ENCODE results near the gene P3H3. TPM values are rescaled to one million over a fixed set of nuclear protein-coding genes. Genes with fewer than 3 reads are reported as not detected.
A peak's percentile ranks its signal among the peaks of the same experiment; 100 is the strongest.

The P3H3 gene
- total and polyA plus RNA-seq, 9 of the 15 experiments (the other 6 are each of a cell fraction or from before 2014, with no cell fraction given) = 0.03 to 15.0 (median 4.8) TPM

GRCh38 chr12:6817662-6818157 lies 10.5 kb upstream of the P3H3 start:
- Histone ChIP-seq H4K20me1 (replicated peaks; ENCODE audit: control insufficient read depth, insufficient read depth, low read length) (no peaks in the 10 kb centered on the region), H2AFZ (ENCODE audit: low read depth, low read length) (no peak overlapping the region), H3K36me3 (ENCODE audit: control insufficient read depth, insufficient read depth, low read length) (no peaks in the 10 kb centered on the region), H3K9me3 (replicated peaks; ENCODE audit: control insufficient read depth, insufficient read depth, low read depth, low read length) (no peaks in the 10 kb centered on the region), H3K4me2 (ENCODE audit: insufficient read depth, low read length) (no peak overlapping the region), H3K9ac (ENCODE audit: insufficient read depth in 1 of 2, low read depth in 2 of 2, low read length in 2 of 2) (no peak overlapping the region), H3K9me1 (ENCODE audit: control insufficient read depth, insufficient read depth, low read length) (no peaks in the 10 kb centered on the region), H3K4me3 (no peak overlapping the region), H3K79me2 (ENCODE audit: control insufficient read depth, insufficient read depth, low read length) (no peaks in the 10 kb centered on the region), H3K4me1 (replicated peaks in 1 of 2; ENCODE audit: control insufficient read depth in 2 of 2, insufficient read depth in 2 of 2, low read length in 2 of 2) (peaks cover 8 to 11% of the 10 kb centered on the region in 2 experiments; a peak in 4 of 5 replicates), H3K27me3 (ENCODE audit: control insufficient read depth in 2 of 2, insufficient read depth in 2 of 2, low read length in 2 of 2) (no peaks in the 10 kb centered on the region), H3K27ac (ENCODE audit: extremely low read depth, low read depth, low read length) (no peak overlapping the region)
- TF ChIP-seq TOE1 (IDR thresholded peaks at IDR 0.05; ENCODE audit: borderline replicate concordance) = 0 out of 2 replicates have a peak, but pooled peaks have one; percentile 24
- TF ChIP-seq TOE1 (CRISPR knock-in tag; IDR thresholded peaks at IDR 0.05; ENCODE audit: borderline replicate concordance, low read depth) = no peak
- no peak for TF ChIP-seq CREBBP (IDR thresholded peaks at IDR 0.05; ENCODE audit: low read depth, low read length)
- TF ChIP-seq FOXK2 (conservative IDR thresholded peaks at IDR 0.05 in 1 of 2, IDR thresholded peaks at IDR 0.05 in 1 of 2; ENCODE audit: low read depth in 2 of 2) = no peak
- TF ChIP-seq MYNN (IDR thresholded peaks at IDR 0.05) = peak; percentile 66; the same call in 1 of the 2 replicates
- TF ChIP-seq MYNN (CRISPR knock-in tag; IDR thresholded peaks at IDR 0.05) = no peak
- TF ChIP-seq ZBTB43 (CRISPR knock-in tag; IDR thresholded peaks at IDR 0.05) = peak; percentile 94
- TF ChIP-seq OTX1 (CRISPR knock-in tag; IDR thresholded peaks at IDR 0.05) = no peak
- no peak for TF ChIP-seq BDP1 (IDR thresholded peaks at IDR 0.05; ENCODE audit: insufficient read depth, insufficient read length)
- TF ChIP-seq HMGN3 (IDR thresholded peaks at IDR 0.05; ENCODE audit: borderline replicate concordance, extremely low read depth, insufficient read length, low read depth, low read length) = no peak
- no peak for TF ChIP-seq GTF2F1 (IDR thresholded peaks at IDR 0.05; ENCODE audit: low read depth, low read length)
- POLR2A ChIA-PET = no interaction called here
- no peak for FAIRE-seq
- CTCF ChIA-PET (ENCODE audit: low intra/inter-chr PET ratio) = no interaction called here
- in situ Hi-C loops (cut with MboI) = no loop called here
- 67% methylated on average over 16 of the region's 20 CpGs for WGBS (ENCODE audit: insufficient coverage, low coverage, missing lambda C conversion rate)
- no TSS peak for BruUV-seq (replicated peaks)
- intact Hi-C loops (cut with micrococcal nuclease) = no loop called here
- DNase-seq (ENCODE audit: extremely low read depth in 1 of 4, low spot score in 3 of 4) = no peak
- no peak for ATAC-seq

Data from K562 (cell line).